Right ventricle myocardium superior (tissue), 1 donor: ENCODE measurements around the gene FUT8. TPM values are rescaled to one million over a fixed set of nuclear protein-coding genes. Genes with fewer than 3 reads are reported as not detected.

Experiments used
- ATAC-seq: fragments of 200-7000 bp; cut with Tn5 transposase; one replicate; pipeline ENCODE4 v1.9.1; 2020; ENCODE audit warnings: mild to moderate bottlenecking; ENCODE audit not compliant: poor library complexity
- DNase-seq: peaks from one replicate; pipeline ENCODE4 v3.0.0-alpha.2; 2020
- intact Hi-C: fragments of 100-400 bp; cut with DNase I; formaldehyde crosslinking; loops from one replicate; pipeline ENCODE4 v1.11.2; 2022
- total RNA-seq: library from RNA; stranded (reverse); fragmentation: NEBNext Ultra II Directional; extraction: Animal tissue kit (Norgen Biotek cat#: 25700); gene quantifications from one replicate; pipeline ENCODE4 v1.2.1, GENCODE V29; 2021
- donor health status: DM: no; HTN: yes; CAD: no; lungs with severe emphysema.

Gene FUT8
- total RNA-seq, 1 donor from 2014 or later = 9.9 TPM

DNA sequence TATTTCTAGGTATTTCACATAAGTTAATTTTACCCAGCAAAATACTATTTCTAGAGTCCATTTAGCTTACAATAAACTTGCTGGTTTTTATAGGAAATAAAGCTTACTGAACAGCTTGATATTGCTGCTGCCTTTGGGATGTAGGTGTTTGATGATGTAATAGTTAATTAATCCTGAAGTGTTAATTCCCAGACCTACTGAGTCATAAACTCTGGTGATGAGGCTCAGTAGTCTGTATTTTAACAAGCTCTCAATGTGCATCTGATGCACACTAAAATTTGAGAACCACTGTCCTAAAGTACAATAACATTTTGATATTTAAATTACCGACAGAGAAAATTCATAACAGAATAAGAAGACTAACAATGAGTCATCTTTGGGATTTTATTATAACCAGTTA lies 168.4 kb downstream of the FUT8 start:
- ATAC-seq (no peak), DNase-seq (no peak)
- intact Hi-C loops = no loop called here

- ATAC-seq = no peak
- no peak for DNase-seq
- intact Hi-C loops = no loop called here
Measured at GRCh38 chr14:65581378-65581777, 168.8 kb downstream of the FUT8 start.

DNA sequence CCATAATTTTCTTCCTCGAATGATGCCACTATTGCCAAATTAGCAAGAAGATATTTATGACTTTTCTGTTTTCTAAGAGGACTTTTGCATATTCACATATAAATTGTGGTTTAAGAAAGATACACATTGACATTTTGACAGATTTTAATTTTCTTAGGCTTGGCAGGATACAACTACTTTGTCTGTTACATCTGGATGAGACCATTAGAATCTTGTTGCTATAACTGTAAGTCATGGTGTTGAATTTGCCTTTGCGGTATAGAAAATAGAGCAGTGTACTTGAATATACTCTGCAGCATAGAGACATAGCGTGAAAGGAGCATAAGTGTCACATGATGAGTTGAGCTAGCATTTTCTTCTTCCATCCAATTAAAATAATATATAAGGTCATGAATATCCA lies 169.3 kb downstream of the FUT8 start:
- ATAC-seq = no peak
- DNase-seq = no peak
- intact Hi-C loops = no loop called here

- intact Hi-C loops = no loop called here
- DNase-seq (no peak), ATAC-seq (no peak)
Measured at GRCh38 chr14:65585216-65585615, 172.7 kb downstream of the FUT8 start.

- DNase-seq = no peak
- ATAC-seq = no peak
- intact Hi-C loops = no loop called here
Measured at GRCh38 chr14:65588426-65589140, 176.1 kb downstream of the FUT8 start.

DNA sequence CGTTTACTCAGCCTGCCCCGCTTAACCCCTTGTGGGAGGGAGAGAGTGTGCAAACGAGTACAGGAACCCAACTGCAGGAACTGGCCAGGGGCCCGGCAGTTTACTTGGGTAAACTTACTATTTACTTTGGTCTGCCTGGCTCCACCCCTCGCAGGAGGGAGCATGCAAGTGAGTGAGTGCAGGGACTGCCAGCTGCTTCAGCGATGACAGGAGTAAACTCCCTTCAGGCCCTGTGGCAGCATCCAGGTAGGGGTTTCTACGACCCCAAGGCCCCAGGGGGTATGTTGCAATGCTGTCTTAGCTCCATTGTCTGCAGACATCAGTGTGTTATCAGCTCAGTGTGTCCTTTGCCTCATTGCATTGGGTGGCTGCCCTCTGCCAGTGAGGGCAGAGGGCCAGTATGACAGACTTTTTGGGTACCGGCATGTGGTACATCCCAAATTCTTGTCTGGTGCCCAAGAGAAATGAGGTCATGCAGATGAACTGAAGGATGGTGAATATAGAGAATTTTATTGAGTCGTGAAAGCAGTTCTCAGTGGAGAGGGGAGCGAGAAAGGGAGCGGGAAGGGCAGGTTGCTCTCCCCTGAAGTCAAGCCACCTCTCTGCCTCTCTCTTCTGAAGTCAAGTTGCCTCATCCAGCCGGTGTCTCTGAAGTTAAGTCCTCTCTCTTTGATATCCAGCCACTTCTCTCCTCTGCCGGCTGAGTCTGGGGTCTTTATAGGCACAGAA lies 181.8 kb downstream of the FUT8 start:
- no peak for DNase-seq
- ATAC-seq = no peak
- intact Hi-C loops = no loop called here

DNA sequence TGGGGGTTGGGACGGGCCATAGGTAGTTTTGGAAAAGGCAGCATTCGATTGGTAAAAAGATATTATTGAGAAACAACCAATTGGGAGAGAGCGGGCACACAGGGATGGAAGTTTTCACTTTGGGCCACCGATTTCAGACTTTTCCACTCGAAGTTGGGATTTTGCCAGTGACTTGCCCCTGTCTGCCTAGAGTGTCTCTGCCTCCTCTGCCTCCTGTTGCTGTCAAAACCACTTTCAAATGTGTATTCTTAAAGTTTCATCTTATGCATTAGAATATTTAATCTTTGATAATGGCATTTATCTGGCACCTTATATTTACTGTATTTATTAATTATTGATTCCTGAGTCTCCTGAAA lies 182.3 kb downstream of the FUT8 start:
- intact Hi-C loops = no loop called here
- ATAC-seq (no peak), DNase-seq (no peak)

GRCh38 chr14:65599375-65599774 lies 186.8 kb downstream of the FUT8 start:
- intact Hi-C loops = no loop called here
- no peak for DNase-seq
- ATAC-seq = no peak

GRCh38 chr14:65600742-65601141 lies 188.2 kb downstream of the FUT8 start:
- no peak for ATAC-seq
- intact Hi-C loops = no loop called here

DNA sequence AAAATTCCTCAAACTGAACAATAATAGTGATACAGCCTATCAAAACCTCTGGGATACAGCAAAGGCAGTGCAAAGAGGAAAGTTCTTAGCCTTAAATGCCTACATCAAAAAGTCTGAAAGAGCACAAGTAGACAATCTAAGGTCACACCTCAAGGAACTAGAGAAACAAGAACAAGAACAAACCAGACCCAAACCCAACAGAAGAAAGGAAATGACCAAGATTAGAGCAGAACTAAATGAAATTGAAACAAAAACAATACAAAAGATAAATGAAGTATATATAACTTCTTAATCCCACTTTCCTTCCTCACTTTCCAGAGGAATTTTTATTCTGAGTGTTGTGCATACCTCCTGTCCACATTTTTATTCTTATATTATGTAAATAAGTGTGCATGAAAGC lies 192.0 kb downstream of the FUT8 start:
- ATAC-seq = no peak
- no peak for DNase-seq
- intact Hi-C loops = no loop called here

More at GRCh38 chr14:65600742-65601141, 188.2 kb downstream of the FUT8 start:
- DNase-seq = no peak

DNA sequence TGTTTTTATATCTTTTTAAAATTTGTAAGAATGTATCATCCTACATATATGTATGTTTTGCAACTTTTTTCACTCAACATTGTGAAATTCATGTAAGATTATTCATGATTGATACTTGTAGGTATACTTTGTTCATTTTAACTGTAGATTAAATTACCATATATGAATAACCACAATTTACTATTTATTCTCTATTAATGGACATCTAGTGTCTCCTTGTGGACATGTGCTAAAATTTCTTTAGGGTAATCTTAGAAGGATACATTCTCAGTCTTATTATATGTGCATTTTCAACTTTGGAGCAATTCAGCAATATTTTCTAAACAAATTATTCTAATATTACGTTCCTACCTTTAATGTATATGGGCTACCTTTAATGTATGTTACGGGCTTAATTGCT lies 192.4 kb downstream of the FUT8 start:
- ATAC-seq = no peak
- no peak for DNase-seq
- intact Hi-C loops = no loop called here

- ATAC-seq (no peak), DNase-seq (no peak)
- intact Hi-C loops = no loop called here
Measured at GRCh38 chr14:65606460-65606859, 193.9 kb downstream of the FUT8 start.

GRCh38 chr14:65613131-65613650 lies 200.7 kb downstream of the FUT8 start:
- no peak for ATAC-seq
- no peak for DNase-seq
- intact Hi-C loops = no loop called here

GRCh38 chr14:65618996-65619395 lies 206.5 kb downstream of the FUT8 start:
- no peak for DNase-seq
- intact Hi-C loops = no loop called here
- no peak for ATAC-seq

GRCh38 chr14:65620195-65620594 lies 207.7 kb downstream of the FUT8 start:
- intact Hi-C loops = no loop called here
- ATAC-seq (no peak), DNase-seq (no peak)

DNA sequence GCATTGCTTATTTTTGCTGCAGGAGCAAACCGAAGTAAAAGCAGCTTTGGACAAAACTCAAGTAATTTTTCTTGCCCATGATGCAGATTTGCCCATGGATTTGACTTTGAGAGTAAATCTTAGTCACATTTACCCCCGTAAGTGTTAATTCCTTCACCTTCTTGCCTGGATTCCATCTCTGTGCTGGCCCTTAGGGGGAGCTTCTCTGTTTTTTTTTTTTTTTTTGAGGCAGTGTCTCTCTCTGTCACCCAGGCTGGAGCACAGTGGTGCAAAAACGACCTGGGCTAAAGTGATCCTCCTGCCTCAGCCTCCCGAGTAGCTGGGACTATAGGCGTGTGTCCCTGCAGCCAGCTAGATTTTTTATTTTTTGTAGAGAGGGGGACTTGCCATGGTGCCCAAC lies 210.2 kb downstream of the FUT8 start:
- ATAC-seq (no peak), DNase-seq (no peak)
- intact Hi-C loops = no loop called here

DNA sequence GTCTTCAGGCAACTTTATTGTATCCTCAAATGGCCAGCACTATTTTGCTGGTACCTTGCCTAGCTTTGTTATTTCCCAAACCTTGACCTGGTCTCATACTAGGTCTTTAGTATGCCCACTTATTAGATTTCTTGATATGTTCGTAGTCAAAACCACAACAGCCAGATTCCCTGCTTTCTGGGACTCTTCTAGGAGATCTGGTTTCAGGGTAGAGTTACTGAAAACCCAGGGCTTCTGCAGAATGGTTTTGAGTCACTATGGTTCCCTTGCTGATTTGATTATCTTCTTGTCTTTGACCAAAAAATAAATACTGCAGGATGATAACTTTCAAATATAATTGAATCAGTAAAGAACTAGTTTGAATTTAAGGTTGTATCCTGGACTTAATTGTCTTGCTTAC lies 211.2 kb downstream of the FUT8 start:
- no peak for ATAC-seq
- intact Hi-C loops = no loop called here
- no peak for DNase-seq

- DNase-seq = no peak
- intact Hi-C loops = no loop called here
- no peak for ATAC-seq
Measured at GRCh38 chr14:65627315-65627714, 214.8 kb downstream of the FUT8 start.

DNA sequence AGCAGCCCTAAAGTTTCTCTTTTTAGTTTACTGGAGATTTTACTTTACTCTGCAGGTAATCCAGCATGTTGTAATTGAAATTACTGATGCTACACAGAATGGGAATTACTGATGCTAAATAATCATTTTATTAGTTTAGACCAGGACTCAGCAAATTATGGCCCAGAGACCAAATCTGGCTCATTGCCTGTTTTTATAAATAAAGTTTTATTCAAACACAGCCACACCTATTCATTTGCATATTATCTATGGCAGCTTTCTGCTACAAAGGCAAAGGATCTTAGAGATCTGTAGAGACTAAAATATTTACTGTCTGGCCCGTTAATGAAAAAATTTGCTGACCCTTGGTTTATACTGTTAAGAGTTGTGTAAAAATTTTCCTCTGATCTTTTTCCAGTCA lies 216.1 kb downstream of the FUT8 start:
- ATAC-seq (no peak), DNase-seq (no peak)
- intact Hi-C loops = no loop called here

- intact Hi-C loops = no loop called here
- ATAC-seq (no peak), DNase-seq (no peak)
Measured at GRCh38 chr14:65631040-65631439, 218.5 kb downstream of the FUT8 start.
